Mesendoderm (in vitro differentiated cells): ENCODE measurements around the gene NAXD.
A peak's percentile ranks its signal among the peaks of the same experiment; 100 is the strongest.

ENCODE experiments used
- DNase-seq: peaks from one replicate; pipeline ENCODE4 v3.0.0; 2013
- H2AK5ac ChIP-seq: 2 replicates; pipeline ENCODE4 v1.6.1; 2013; ENCODE audit warnings: low read length, inconsistent platforms
- H2BK120ac ChIP-seq: 2 replicates; pipeline ENCODE4 v1.6.1; 2013; ENCODE audit warnings: low read depth, mild to moderate bottlenecking, low read length, moderate library complexity, mixed read lengths
- H2BK15ac ChIP-seq: replicated peaks from 2 replicates; pipeline ENCODE4 v1.6.1; 2013; ENCODE audit warnings: low read depth, mild to moderate bottlenecking, moderate library complexity
- H2BK5ac ChIP-seq: 2 replicates; pipeline ENCODE4 v1.6.1; 2013; ENCODE audit warnings: low read length, inconsistent platforms
- H3K18ac ChIP-seq: 2 replicates; pipeline ENCODE4 v1.6.1; 2013; ENCODE audit warnings: mild to moderate bottlenecking, low read length, mixed read lengths
- H3K23ac ChIP-seq: one replicate; pipeline ENCODE4 v1.6.1; 2013; ENCODE audit warnings: low read length
- H3K27ac ChIP-seq: 2 replicates; pipeline ENCODE4 v1.5.1; 2013; ENCODE audit warnings: low read depth, mild to moderate bottlenecking, inconsistent platforms, low read length, moderate library complexity
- H3K27me3 ChIP-seq: 2 replicates; pipeline ENCODE4 v1.6.1; 2013; ENCODE audit warnings: low read length, control low read depth, mild to moderate bottlenecking, inconsistent platforms; ENCODE audit not compliant: insufficient read depth, poor library complexity
- H3K36me3 ChIP-seq: 2 replicates; pipeline ENCODE4 v1.6.1; 2013; ENCODE audit warnings: low read length, inconsistent platforms; ENCODE audit not compliant: control insufficient read depth, insufficient read depth
- H3K4ac ChIP-seq: one replicate; pipeline ENCODE4 v1.6.1; 2013; ENCODE audit warnings: low read depth, mild to moderate bottlenecking, low read length, moderate library complexity
- H3K4me1 ChIP-seq: 2 replicates; pipeline ENCODE4 v1.6.1; 2013; ENCODE audit warnings: low read depth, low read length, inconsistent platforms; ENCODE audit not compliant: control insufficient read depth
- H3K4me2 ChIP-seq: 2 replicates; pipeline ENCODE4 v1.6.1; 2013; ENCODE audit warnings: low read length
- H3K4me3 ChIP-seq: 2 replicates; pipeline ENCODE4 v1.5.1; 2013; ENCODE audit warnings: mild to moderate bottlenecking, low read length
- H3K56ac ChIP-seq: one replicate; pipeline ENCODE4 v1.6.1; 2013; ENCODE audit warnings: low read length
- H3K79me1 ChIP-seq: 2 replicates; pipeline ENCODE4 v1.6.1; 2013; ENCODE audit warnings: low read length, inconsistent platforms
- H3K79me2 ChIP-seq: 2 replicates; pipeline ENCODE4 v1.6.1; 2013; ENCODE audit warnings: mild to moderate bottlenecking, low read length; ENCODE audit not compliant: control insufficient read depth, insufficient read depth
- H3K9ac ChIP-seq: 2 replicates; pipeline ENCODE4 v1.6.1; 2013; ENCODE audit warnings: low read length, inconsistent platforms
- H4K5ac ChIP-seq: one replicate; pipeline ENCODE4 v1.6.1; 2013; ENCODE audit warnings: low read length
- H4K8ac ChIP-seq: one replicate; pipeline ENCODE4 v1.6.1; 2013; ENCODE audit warnings: low read depth, mild to moderate bottlenecking, control low read depth, low read length, moderate library complexity
- WGBS: extraction: QIAGEN DNeasy Blood & Tissue Kit; methylation state at CpG from one replicate; pipeline ENCODE4 v1.1.7; 2013; ENCODE audit warnings: low lambda C conversion rate, missing lambda C conversion rate; ENCODE audit not compliant: insufficient coverage; ENCODE audit errors: extremely low coverage; 5-methylcytosine and 5-hydroxymethylcytosine counted together

NAXD gene

DNA sequence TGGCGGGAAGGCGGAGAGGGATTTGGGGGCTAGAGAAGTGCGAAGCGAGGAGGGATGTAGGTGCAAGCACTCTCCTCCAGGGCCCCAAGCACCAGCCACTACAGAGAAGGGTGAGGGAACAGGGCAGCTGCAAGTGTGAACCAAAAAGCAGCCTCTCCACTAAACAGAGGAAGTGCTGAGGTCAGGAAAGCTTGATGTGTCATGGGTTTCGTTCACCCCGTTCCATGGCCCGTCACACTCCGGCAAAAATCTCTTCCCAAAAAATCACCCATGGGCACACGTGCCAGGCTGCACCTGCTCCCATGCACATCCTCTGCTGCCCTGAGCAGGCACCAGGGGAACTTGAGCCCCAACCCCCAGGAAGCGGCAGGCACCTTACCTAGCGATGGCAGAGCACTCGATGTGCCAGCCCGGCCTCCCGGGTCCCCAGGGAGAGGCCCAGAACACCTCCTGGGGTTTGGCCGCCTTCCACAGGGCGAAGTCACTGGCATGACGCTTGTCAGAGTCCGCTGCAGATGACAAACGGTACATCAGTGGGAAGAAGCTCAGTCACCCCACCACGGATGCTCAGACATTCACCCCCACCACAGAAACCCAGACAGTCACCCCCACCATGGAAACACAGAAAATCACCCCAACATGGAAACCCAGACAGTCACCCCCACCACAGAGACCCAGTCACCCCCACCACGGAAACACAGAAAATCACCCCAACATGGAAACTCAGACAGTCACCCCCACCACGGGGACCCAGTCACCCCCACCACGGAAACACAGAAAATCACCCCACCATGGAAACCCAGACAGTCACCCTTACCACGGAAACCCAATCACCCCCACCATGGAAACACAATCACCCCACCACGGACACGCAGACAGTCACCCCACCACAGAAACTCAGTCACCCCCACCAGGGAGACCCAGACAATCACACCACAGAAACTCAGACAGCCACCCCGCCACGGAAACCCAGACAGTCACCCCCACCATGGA, 61.5 kb downstream of the NAXD start:
- H2AK5ac ChIP-seq, result no peak overlapping the region
- WGBS, result no CpG with 5 or more reads among the region's 28 CpGs

DNA sequence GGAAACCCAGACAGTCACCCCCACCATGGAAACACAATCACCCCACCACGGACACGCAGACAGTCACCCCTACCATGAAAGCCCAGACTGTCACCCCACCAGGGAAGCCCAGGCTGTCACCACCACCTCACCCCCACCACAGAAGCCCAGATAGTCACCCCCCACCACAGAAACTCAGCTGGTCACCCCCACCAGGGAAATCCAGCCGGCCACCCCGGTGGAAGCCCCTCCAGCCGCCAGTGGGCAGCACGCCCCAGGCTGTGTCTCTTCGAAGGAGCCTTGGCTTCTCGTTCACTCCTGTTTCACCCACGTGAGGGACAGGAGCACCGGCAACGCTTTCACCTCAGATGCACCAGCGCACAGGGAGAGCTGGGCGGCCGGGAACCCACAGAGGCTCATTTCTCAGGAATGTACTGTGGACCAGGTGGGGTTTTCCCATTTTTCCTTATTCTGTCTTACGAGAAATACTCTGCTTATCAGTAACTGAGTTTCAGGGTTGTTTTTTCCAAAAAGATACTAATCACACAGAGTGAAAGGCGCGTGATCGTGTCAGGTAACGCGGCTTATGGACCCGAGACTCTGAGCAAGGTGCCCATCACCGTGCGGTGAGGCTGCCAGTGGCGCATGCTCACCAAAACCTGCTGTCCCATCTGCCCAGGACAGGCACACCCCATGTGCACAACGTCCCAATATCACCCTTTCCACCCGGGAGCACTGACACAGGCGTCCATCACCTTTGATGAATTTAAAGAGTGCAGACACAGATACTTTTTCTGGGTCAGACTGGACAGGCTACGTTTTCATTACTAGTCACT, 62.6 kb downstream of the NAXD start:
- Histone ChIP-seq H3K18ac (no peak overlapping the region), H3K36me3 (peaks cover 5% of the 10 kb centered on the region), H3K27ac (no peak overlapping the region), H2BK5ac (no peak overlapping the region), H4K5ac (no peak overlapping the region), H3K4ac (no peak overlapping the region), H2BK15ac (no peak overlapping the region), H3K4me1 (no peaks in the 10 kb centered on the region), H3K79me2 (no peaks in the 10 kb centered on the region), H3K4me2 (no peak overlapping the region), H3K9ac (no peak overlapping the region), H3K23ac (no peak overlapping the region), H2BK120ac (no peak overlapping the region), H3K56ac (no peak overlapping the region), H3K27me3 (no peaks in the 10 kb centered on the region), H3K79me1 (no peaks in the 10 kb centered on the region), H3K4me3 (no peak overlapping the region), H4K8ac (no peak overlapping the region), H2AK5ac (no peak overlapping the region)
- no CpG with 5 or more reads among the region's 28 CpGs for WGBS
- DNase-seq, result no peak

More for the DNA sequence above, 61.5 kb downstream of the NAXD start:
- H3K4me3 ChIP-seq, result no peak overlapping the region
- no peak overlapping the region for H4K8ac ChIP-seq
- H3K23ac ChIP-seq, result no peak overlapping the region
- no peak overlapping the region for H3K56ac ChIP-seq
- no peak overlapping the region for H2BK5ac ChIP-seq
- no peaks in the 10 kb centered on the region for H3K79me2 ChIP-seq
- peaks cover 5% of the 10 kb centered on the region for H3K36me3 ChIP-seq
- no peak for DNase-seq
- H2BK15ac ChIP-seq, result no peak overlapping the region
- H3K4ac ChIP-seq, result no peak overlapping the region
- H3K27me3 ChIP-seq, result no peaks in the 10 kb centered on the region
- H3K79me1 ChIP-seq, result no peaks in the 10 kb centered on the region
- no peak overlapping the region for H2BK120ac ChIP-seq
- H4K5ac ChIP-seq, result no peak overlapping the region
- no peak overlapping the region for H3K9ac ChIP-seq
- H3K18ac ChIP-seq, result no peak overlapping the region
- H3K4me2 ChIP-seq, result no peak overlapping the region
- no peak overlapping the region for H3K27ac ChIP-seq
- no peaks in the 10 kb centered on the region for H3K4me1 ChIP-seq

DNA sequence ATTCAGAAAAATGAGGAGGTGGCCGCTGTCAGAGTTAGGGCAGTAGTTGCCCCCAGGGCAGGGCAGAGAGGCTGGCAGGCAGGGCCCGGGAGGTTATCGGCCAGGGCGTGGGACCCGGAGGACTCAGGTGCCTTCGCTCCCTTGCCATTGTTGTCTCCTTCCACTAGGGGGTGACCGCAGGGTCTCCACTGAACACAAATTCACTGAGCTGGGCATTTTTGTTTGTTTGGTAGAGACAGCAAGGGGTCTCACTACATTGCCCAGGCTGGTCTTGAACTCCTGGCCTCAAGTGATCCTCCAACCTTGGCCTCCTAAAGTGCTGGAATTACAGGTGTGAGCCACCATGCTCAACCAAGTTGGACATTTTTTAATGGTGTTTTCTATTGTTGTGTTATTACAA, 65.5 kb downstream of the NAXD start:
- Histone ChIP-seq H3K4me3 (no peak overlapping the region), H3K27me3 (no peaks in the 10 kb centered on the region), H4K5ac (no peak overlapping the region), H2BK120ac (no peak overlapping the region), H3K4me1 (no peaks in the 10 kb centered on the region), H3K27ac (no peak overlapping the region), H3K56ac (no peak overlapping the region), H4K8ac (no peak overlapping the region), H2BK5ac (no peak overlapping the region), H2BK15ac (no peak overlapping the region), H3K18ac (no peak overlapping the region), H3K4ac (no peak overlapping the region), H2AK5ac (no peak overlapping the region), H3K9ac (no peak overlapping the region), H3K4me2 (no peak overlapping the region), H3K79me1 (no peaks in the 10 kb centered on the region), H3K36me3 (peaks cover 5% of the 10 kb centered on the region), H3K23ac (no peak overlapping the region), H3K79me2 (no peaks in the 10 kb centered on the region)
- no CpG with 5 or more reads among the region's 7 CpGs for whole genome bisulfite sequencing
- peak; percentile 64 for DNase-seq

DNA sequence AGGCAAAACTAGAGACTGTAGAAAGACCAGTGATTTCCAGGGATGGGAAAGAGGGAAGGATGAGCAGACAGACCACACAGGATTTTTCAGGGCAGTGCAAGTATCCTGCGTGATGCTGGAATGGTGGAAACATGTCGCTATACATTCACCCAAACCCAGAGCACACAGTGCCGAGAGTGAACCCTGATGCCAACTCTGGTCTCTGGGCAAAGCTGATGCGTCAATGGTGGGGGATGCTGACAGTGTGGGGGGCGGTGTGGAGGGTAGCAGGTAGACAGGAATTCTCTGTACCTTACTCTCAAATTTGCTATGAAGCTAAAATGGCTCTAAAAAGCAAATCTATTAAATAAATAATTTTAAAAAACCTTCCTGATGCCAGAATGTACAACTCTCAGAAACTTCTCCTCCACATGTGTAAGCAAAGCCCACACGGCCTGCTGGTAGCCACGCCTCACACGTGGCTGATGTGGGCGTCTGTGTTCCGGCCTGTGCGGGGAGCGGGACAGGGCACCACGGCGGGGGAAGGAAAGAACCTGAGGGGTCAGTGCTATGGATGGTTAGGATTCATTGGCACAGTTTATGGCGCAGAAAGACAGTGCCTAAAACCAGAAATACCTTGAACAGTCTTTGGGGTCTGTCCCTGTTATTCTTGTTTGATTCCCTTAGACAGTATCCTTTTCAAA, 66.7 kb downstream of the NAXD start:
- no peak overlapping the region for H4K8ac ChIP-seq
- no peak overlapping the region for H3K27ac ChIP-seq
- no peak overlapping the region for H3K23ac ChIP-seq
- no peak overlapping the region for H3K4me2 ChIP-seq
- peaks cover 5% of the 10 kb centered on the region for H3K36me3 ChIP-seq
- H3K79me1 ChIP-seq, result no peaks in the 10 kb centered on the region
- no peak overlapping the region for H2BK5ac ChIP-seq
- no peak overlapping the region for H3K4me3 ChIP-seq
- no CpG with 5 or more reads among the region's 15 CpGs for WGBS
- DNase-seq, result no peak
- H2AK5ac ChIP-seq, result no peak overlapping the region
- no peak overlapping the region for H2BK120ac ChIP-seq
- H3K27me3 ChIP-seq, result no peaks in the 10 kb centered on the region
- H3K18ac ChIP-seq, result no peak overlapping the region
- H2BK15ac ChIP-seq, result no peak overlapping the region
- no peaks in the 10 kb centered on the region for H3K4me1 ChIP-seq
- no peak overlapping the region for H3K56ac ChIP-seq
- no peak overlapping the region for H3K9ac ChIP-seq
- H4K5ac ChIP-seq, result no peak overlapping the region
- no peak overlapping the region for H3K4ac ChIP-seq
- H3K79me2 ChIP-seq, result no peaks in the 10 kb centered on the region

DNA sequence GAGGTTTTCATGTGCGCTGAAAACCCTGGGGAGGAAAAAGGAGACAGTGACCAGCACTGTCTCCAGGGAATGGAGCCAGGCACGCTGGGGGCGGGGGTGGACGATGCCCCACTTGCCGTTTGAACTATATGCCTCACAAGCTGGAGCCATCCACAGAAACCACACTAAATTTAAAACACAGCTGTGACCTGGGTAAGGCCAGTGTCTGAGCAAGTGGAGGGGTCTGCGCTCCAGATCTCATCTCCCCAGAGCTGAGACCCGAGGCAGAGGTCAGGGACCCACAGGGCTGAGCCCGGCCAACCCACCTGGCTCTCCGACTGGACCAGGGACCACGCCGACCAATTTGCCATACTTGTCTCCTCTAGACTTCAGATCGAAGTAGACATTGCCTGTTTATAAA, 67.4 kb downstream of the NAXD start:
- Histone ChIP-seq H3K79me1 (no peaks in the 10 kb centered on the region), H3K4me3 (no peak overlapping the region), H3K23ac (no peak overlapping the region), H3K56ac (no peak overlapping the region), H3K4ac (no peak overlapping the region), H3K36me3 (peaks cover 5% of the 10 kb centered on the region), H3K4me2 (no peak overlapping the region), H2BK120ac (no peak overlapping the region), H4K5ac (no peak overlapping the region), H2BK5ac (no peak overlapping the region), H2BK15ac (no peak overlapping the region), H3K27me3 (no peaks in the 10 kb centered on the region), H3K18ac (no peak overlapping the region), H3K79me2 (no peaks in the 10 kb centered on the region), H3K9ac (no peak overlapping the region), H2AK5ac (no peak overlapping the region), H4K8ac (no peak overlapping the region), H3K4me1 (no peaks in the 10 kb centered on the region), H3K27ac (no peak overlapping the region)
- whole genome bisulfite sequencing, result 100% methylated on average over 1 of the region's 12 CpGs
- DNase-seq, result no peak
